ENCODE measurements around the gene TMPRSS9. TPM values are rescaled to one million over a fixed set of nuclear protein-coding genes. Genes with fewer than 3 reads are reported as not detected.

TMPRSS9 gene
- total and polyA plus RNA-seq, 2 of the 13 experiments (the other 11 are each of a cell fraction or from before 2014, with no cell fraction given): 2.5 to 5.2 TPM

- peak; percentile 73; the same call in 1 of the 2 replicates for TF ChIP-seq ZNF607 (CRISPR knock-in tag; IDR thresholded peaks at IDR 0.05; ENCODE audit: borderline replicate concordance)
- TF ChIP-seq EEA1 (CRISPR knock-in tag; IDR thresholded peaks at IDR 0.05; ENCODE audit: borderline replicate concordance): 0 out of 2 replicates have a peak, but pooled peaks have one; percentile 12
- TF ChIP-seq SKI (IDR thresholded peaks at IDR 0.05; ENCODE audit: partially characterized antibody): peak; percentile 76
- peak; percentile 35; the same call in 1 of the 2 replicates for TF ChIP-seq KDM5B (CRISPR knock-in tag; IDR thresholded peaks at IDR 0.05; ENCODE audit: borderline replicate concordance)
- no peak for TF ChIP-seq KMT2A (CRISPR knock-in tag; IDR thresholded peaks at IDR 0.05)
- TF ChIP-seq ETV6 (CRISPR knock-in tag; conservative IDR thresholded peaks at IDR 0.05): 0 out of 2 replicates have a peak, but pooled peaks have one; percentile 48
- TF ChIP-seq KLF9 (CRISPR knock-in tag; IDR thresholded peaks at IDR 0.05; ENCODE audit: low read depth): no peak
- no peak for TF ChIP-seq RBM39 (IDR thresholded peaks at IDR 0.05; ENCODE audit: low read depth, low read length, poor library complexity, severe bottlenecking)
- TF ChIP-seq KAT2B (IDR thresholded peaks at IDR 0.05; ENCODE audit: borderline replicate concordance, low read depth, low read length): no peak
- TF ChIP-seq ATM (IDR thresholded peaks at IDR 0.05; ENCODE audit: borderline replicate concordance): no peak
- TF ChIP-seq SNAPC2 (CRISPR knock-in tag; IDR thresholded peaks at IDR 0.05): peak; percentile 89; the same call in 1 of the 2 replicates
- TF ChIP-seq YEATS4 (CRISPR knock-in tag; IDR thresholded peaks at IDR 0.05; ENCODE audit: borderline replicate concordance): peak; percentile 95
- no peak for TF ChIP-seq KAT7 (CRISPR knock-in tag; IDR thresholded peaks at IDR 0.05; ENCODE audit: borderline replicate concordance)
- TF ChIP-seq HIC2 (CRISPR knock-in tag; IDR thresholded peaks at IDR 0.05; ENCODE audit: low read depth): no peak; the same call in 1 of the 2 replicates
- no peak; the same call in 1 of the 2 replicates for TF ChIP-seq SNAI1 (CRISPR knock-in tag; IDR thresholded peaks at IDR 0.05; ENCODE audit: borderline replicate concordance)
- no peak for TF ChIP-seq ZFP36L2 (CRISPR knock-in tag; IDR thresholded peaks at IDR 0.05)
- TF ChIP-seq YEATS2 (CRISPR knock-in tag; IDR thresholded peaks at IDR 0.05; ENCODE audit: borderline replicate concordance): peak; percentile 87; the same call in 1 of the 2 replicates
- no peak for TF ChIP-seq NFYC (CRISPR knock-in tag; IDR thresholded peaks at IDR 0.05)
- TF ChIP-seq BHLHE40 (IDR thresholded peaks at IDR 0.05; ENCODE audit: low read length): peak; percentile 94
- peak; percentile 70 for TF ChIP-seq TAF1 (CRISPR knock-in tag; IDR thresholded peaks at IDR 0.05)
- TF ChIP-seq HMGXB3 (CRISPR knock-in tag; IDR thresholded peaks at IDR 0.05; ENCODE audit: borderline replicate concordance): no peak
- TF ChIP-seq ZNF740 (CRISPR knock-in tag; IDR thresholded peaks at IDR 0.05): 0 out of 2 replicates have a peak, but pooled peaks have one; percentile 14
These were observed 67.6 kb downstream of the TMPRSS9 start, which contains the start of gene TIMM13 (continued) for GRCh38 chr19:2427429-2428320.
